H1 (cell line): Measurements from ENCODE around the gene TGFB1I1. TPM values are rescaled to one million over a fixed set of nuclear protein-coding genes. Genes with fewer than 3 reads are reported as not detected.

Source experiments
- CBX5 ChIP-seq: fragments of 300-800, 300-1000 bp; sonication (generic); IDR thresholded peaks from 2 replicates; pipeline ENCODE4 v1.7.1; 2016; ENCODE audit warnings: antibody characterized with exemption, low read length, low read depth
- CBX8 ChIP-seq: fragments of 300-800, 300-1000 bp; sonication (generic); IDR thresholded peaks from 2 replicates; pipeline ENCODE4 v1.7.1; 2016; ENCODE audit warnings: low read depth, low read length, borderline replicate concordance
- CTCF ChIP-seq, 3 experiments: IDR thresholded peaks; 1 replicate in 2 of 3; 2 replicates in 1 of 3; pipeline versions ENCODE4 v1.5.1 to v1.6.1; 2011; ENCODE audit warnings: low read length in 3 of 3, mild to moderate bottlenecking in 3 of 3, inconsistent platforms in 2 of 3, low read depth in 1 of 3, moderate library complexity in 1 of 3; ENCODE audit not compliant: insufficient read depth in 1 of 3; ENCODE audit errors: control extremely low read depth in 1 of 3
- FOSL1 ChIP-seq: IDR thresholded peaks from 2 replicates; pipeline ENCODE4 v1.6.1; 2011; ENCODE audit warnings: mild to moderate bottlenecking, low read depth, low read length, moderate library complexity; ENCODE audit not compliant: insufficient read depth
- HDAC2 ChIP-seq, 2 experiments: fragments of 300-600 bp in 1 of 2; sonication (generic) in 1 of 2; IDR thresholded peaks; 2 replicates each; pipeline ENCODE4 v1.6.1; 2011 to 2012; ENCODE audit warnings: low read depth in 2 of 2, low read length in 2 of 2, mild to moderate bottlenecking in 2 of 2, moderate library complexity in 2 of 2, borderline replicate concordance in 1 of 2, inconsistent platforms in 1 of 2
- polyA plus RNA-seq, 7 experiments: library from polyadenylated mRNA; depleted of rRNA in 3 of 7; stranded (reverse) in 5 of 7; unstranded in 2 of 7; fragments of >200 nt in 5 of 7; fragments of 200-250 nt in 2 of 7; gene quantifications; 1 replicate in 5 of 7; 2 replicates in 1 of 7; 4 replicates in 1 of 7; pipeline versions ENCODE4 v1.2.1 to v1.2.3, GENCODE V29; 2011 to 2013; ENCODE audit warnings: missing spikeins in 2 of 7, mixed read lengths in 2 of 7
- total RNA-seq: library from RNA; stranded (reverse); fragmentation: NEBNext Ultra II Directional; extraction: Animal tissue kit (Norgen Biotek cat#: 25700); gene quantifications from 2 replicates; pipeline ENCODE4 v1.2.1, GENCODE V29; 2021
- TF ChIP-seq, protein P1 (sequence below): IDR thresholded peaks from 2 replicates; pipeline ENCODE4 v1.6.1; 2012; ENCODE audit warnings: inconsistent platforms

TGFB1I1 gene
- total and polyA plus RNA-seq, 2 of the 8 experiments (the other 6 are each of a cell fraction or from before 2014, with no cell fraction given): 5.6 to 5.8 TPM

GRCh38 chr16:31517800-31518402, 45.9 kb downstream of the TGFB1I1 start (continued):
- TF ChIP-seq CBX8 (no peak), FOSL1 (no peak), HDAC2 (IDR thresholded peaks at IDR 0.05; ENCODE audit: borderline replicate concordance in 1 of 2, low read depth in 2 of 2, low read length in 2 of 2) (no peak), CTCF (IDR thresholded peaks at IDR 0.05; ENCODE audit: control extremely low read depth in 1 of 3, insufficient read depth in 1 of 3, low read depth in 1 of 3, low read length in 3 of 3) (no peak), CBX5 (no peak)
- TF ChIP-seq, protein P1, sequence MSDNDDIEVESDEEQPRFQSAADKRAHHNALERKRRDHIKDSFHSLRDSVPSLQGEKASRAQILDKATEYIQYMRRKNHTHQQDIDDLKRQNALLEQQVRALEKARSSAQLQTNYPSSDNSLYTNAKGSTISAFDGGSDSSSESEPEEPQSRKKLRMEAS: no peak
- TF ChIP-seq, all 59 proteins: peak for 0
